AG09319 (cell line): ENCODE measurements around the gene TP53AIP1.

Experiments used
- DNase-seq: peaks from one replicate; pipeline ENCODE4 v3.0.0-alpha.2; 2010; ENCODE audit warnings: low read depth; ENCODE audit errors: extremely low read depth
- TF ChIP-seq, protein P1 (sequence below): IDR thresholded peaks from 2 replicates; pipeline ENCODE4 v1.5.1; 2011; ENCODE audit warnings: low read depth, mild to moderate bottlenecking, inconsistent platforms, low read length, moderate library complexity

TP53AIP1 gene

GRCh38 chr11:128888034-128888985 is 54.4 kb downstream of the TP53AIP1 start:
- TF ChIP-seq, protein P1, sequence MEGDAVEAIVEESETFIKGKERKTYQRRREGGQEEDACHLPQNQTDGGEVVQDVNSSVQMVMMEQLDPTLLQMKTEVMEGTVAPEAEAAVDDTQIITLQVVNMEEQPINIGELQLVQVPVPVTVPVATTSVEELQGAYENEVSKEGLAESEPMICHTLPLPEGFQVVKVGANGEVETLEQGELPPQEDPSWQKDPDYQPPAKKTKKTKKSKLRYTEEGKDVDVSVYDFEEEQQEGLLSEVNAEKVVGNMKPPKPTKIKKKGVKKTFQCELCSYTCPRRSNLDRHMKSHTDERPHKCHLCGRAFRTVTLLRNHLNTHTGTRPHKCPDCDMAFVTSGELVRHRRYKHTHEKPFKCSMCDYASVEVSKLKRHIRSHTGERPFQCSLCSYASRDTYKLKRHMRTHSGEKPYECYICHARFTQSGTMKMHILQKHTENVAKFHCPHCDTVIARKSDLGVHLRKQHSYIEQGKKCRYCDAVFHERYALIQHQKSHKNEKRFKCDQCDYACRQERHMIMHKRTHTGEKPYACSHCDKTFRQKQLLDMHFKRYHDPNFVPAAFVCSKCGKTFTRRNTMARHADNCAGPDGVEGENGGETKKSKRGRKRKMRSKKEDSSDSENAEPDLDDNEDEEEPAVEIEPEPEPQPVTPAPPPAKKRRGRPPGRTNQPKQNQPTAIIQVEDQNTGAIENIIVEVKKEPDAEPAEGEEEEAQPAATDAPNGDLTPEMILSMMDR = no peak
- DNase-seq = no peak

GRCh38 chr11:128886406-128887124 is 56.1 kb downstream of the TP53AIP1 start:
- TF ChIP-seq, protein P1 = no peak
- no peak for DNase-seq
